A549 (cell line): ENCODE results near the gene GATAD2A. TPM values are rescaled to one million over a fixed set of nuclear protein-coding genes. Genes with fewer than 3 reads are reported as not detected.
A peak's percentile ranks its signal among the peaks of the same experiment; 100 is the strongest.
"Not testable (repeated sequence)": the region's sequence is repeated elsewhere in the genome, so short reads cannot be mapped to it uniquely, and the experiment has no call there.

Source experiments
- ATAC-seq, 2 experiments: fragments of 200-7000 bp in 1 of 2; fragments of >200 bp in 1 of 2; cut with Nextera tagmentation in 1 of 2; cut with Tn5 transposase in 1 of 2; 3 replicates each; pipeline versions ENCODE4 v1.8.0 to v1.9.1; 2018 to 2020; ENCODE audit warnings: mild to moderate bottlenecking in 1 of 2, moderate library complexity in 1 of 2
- CTCF ChIA-PET: fragments of 300-600 bp; sonication (Branson Sonifier 250); formaldehyde crosslinking; extraction: SDS; loops from one replicate; lab custom pipeline; 2021; ENCODE audit warnings: antibody characterized with exemption, inconsistent platforms; lab: Yijun Ruan, JAX
- POLR2A ChIA-PET: fragments of 350-600 bp; formaldehyde crosslinking; extraction: SDS; loops from one replicate; lab custom pipeline; 2021; ENCODE audit warnings: antibody characterized with exemption, inconsistent platforms; lab: Yijun Ruan, JAX
- DNase-seq, 2 experiments: peaks; one replicate each; pipeline versions ENCODE4 v3.0.0 to v3.0.0-alpha.2; 2011 to 2016; ENCODE audit warnings: low read depth in 1 of 2, low spot score in 1 of 2
- FAIRE-seq: peaks from 2 replicates; lab custom pipeline; 2011; peaks lifted over from hg19 to GRCh38; lab: Jason Lieb, UNC
- H3K27ac ChIP-seq, 2 experiments: fragments of >200 bp; sonication (Bioruptor Twin); formaldehyde crosslinking; 3 replicates each; pipeline ENCODE4 v1.5.1; 2016 to 2017
- H3K4me1 ChIP-seq: fragments of >200 bp; sonication (Bioruptor Twin); formaldehyde crosslinking; 3 replicates; pipeline ENCODE4 v1.6.1; 2016
- H3K4me2 ChIP-seq: fragments of >200 bp; sonication (Bioruptor Twin); formaldehyde crosslinking; 3 replicates; pipeline ENCODE4 v1.6.1; 2016
- H3K4me3 ChIP-seq: fragments of >200 bp; sonication (Bioruptor Twin); formaldehyde crosslinking; 3 replicates; pipeline ENCODE4 v1.5.1; 2016
- H3K9me3 ChIP-seq: fragments of >200 bp; sonication (Bioruptor Twin); formaldehyde crosslinking; 3 replicates; pipeline ENCODE4 v1.6.1; 2016
- BCL3 ChIP-seq: fragments of >200 bp; sonication (Bioruptor Twin); formaldehyde crosslinking; IDR thresholded peaks from 3 replicates; pipeline ENCODE4 v1.6.1; 2016
- BHLHE40 ChIP-seq: IDR thresholded peaks from 2 replicates; pipeline ENCODE4 v1.6.1; 2012; ENCODE audit warnings: low read depth, low read length, inconsistent platforms
- CHD2 ChIP-seq: fragments of 150-350 bp; IDR thresholded peaks from 2 replicates; pipeline ENCODE4 v1.6.1; 2014; ENCODE audit warnings: low read length; ENCODE audit not compliant: partially characterized antibody
- ESRRA ChIP-seq: fragments of 150-350 bp; IDR thresholded peaks from 2 replicates; pipeline ENCODE4 v1.6.1; 2014; ENCODE audit warnings: mild to moderate bottlenecking, low read length, borderline replicate concordance
- HEYL ChIP-seq: fragments of 250-450 bp; sonication (Bioruptor Pico); IDR thresholded peaks from 2 replicates; pipeline ENCODE4 v1.8.0; 2021; ENCODE audit warnings: mild to moderate bottlenecking, moderate library complexity
- KDM5A ChIP-seq: fragments of 200-600 bp; sonication (generic); IDR thresholded peaks from 2 replicates; pipeline ENCODE4 v1.6.1; 2016; ENCODE audit warnings: antibody characterized with exemption, mild to moderate bottlenecking
- MAFK ChIP-seq: fragments of 450-650 bp; IDR thresholded peaks from 2 replicates; pipeline ENCODE4 v1.6.1; 2014; ENCODE audit not compliant: partially characterized antibody
- NPAS2 ChIP-seq: fragments of 250-450 bp; sonication (Bioruptor Pico); IDR thresholded peaks from 2 replicates; pipeline ENCODE4 v1.8.0; 2022; ENCODE audit warnings: mild to moderate bottlenecking, moderate library complexity, borderline replicate concordance
- POLR2A ChIP-seq: IDR thresholded peaks from 2 replicates; pipeline ENCODE4 v1.6.1; 2012; ENCODE audit warnings: mild to moderate bottlenecking, low read length
- POLR2AphosphoS2 ChIP-seq: conservative IDR thresholded peaks from 2 replicates; pipeline ENCODE4 v1.6.1; 2012; ENCODE audit warnings: low read length, improper control_type of control experiment, inconsistent platforms
- RAD21 ChIP-seq, 2 experiments: fragments of >200 bp in 1 of 2; sonication (Bioruptor Twin) in 1 of 2; formaldehyde crosslinking in 1 of 2; IDR thresholded peaks in 1 of 2; conservative IDR thresholded peaks in 1 of 2; 2 replicates in 1 of 2; 3 replicates in 1 of 2; pipeline ENCODE4 v1.6.1; 2012 to 2018; ENCODE audit warnings: inconsistent platforms in 1 of 2
- RCOR1 ChIP-seq: fragments of 150-350 bp; IDR thresholded peaks from 2 replicates; pipeline ENCODE4 v1.6.1; 2014; ENCODE audit warnings: antibody characterized with exemption, low read length, low read depth
- WGBS: methylation state at CpG from one replicate; pipeline ENCODE4 v1.1.6; 2017; ENCODE audit errors: missing lambda C conversion rate; 5-methylcytosine and 5-hydroxymethylcytosine counted together
- polyA plus RNA-seq, 4 experiments: library from polyadenylated mRNA; depleted of rRNA in 3 of 4; stranded (reverse); fragments of >200 nt; fragmentation: RNase III in 1 of 4; extraction: RNeasy Plus Mini Kit Qiagen cat#74134 plus additional on column Dnase treatment in 1 of 4; gene quantifications; 2 replicates in 3 of 4; 3 replicates in 1 of 4; pipeline ENCODE4 v1.2.3, GENCODE V29; 2011 to 2017

Gene GATAD2A
- polyA plus RNA-seq, 2 of the 4 experiments (the other 2 are of a cell fraction): 25.2 to 28.9 TPM

- Histone ChIP-seq H3K9me3 (no peaks in the 10 kb centered on the region), H3K4me3 (peak overlapping the region; percentile 80), H3K4me2 (peak overlapping the region; percentile 97), H3K4me1 (peaks cover 10% of the 10 kb centered on the region; the same call in 1 of the 3 replicates), H3K27ac (peak overlapping the region; percentile 85 to 98)
- ChIA-PET POLR2A (interaction anchor here (0.7 to 1.4 kb wide), 6 partner anchors 11 to 130 kb away, joined by 3 to 14 read pairs (median 6); partner anchors contain the start of genes GATAD2A, NDUFA13 and TSSK6), CTCF (interaction anchor here (0.9 to 1.7 kb wide), 2 partner anchors 20 to 104 kb away, joined by 3 to 7 read pairs; no protein-coding TSS in a partner anchor)
- 10% methylated on average over 20 of the region's 75 CpGs for WGBS
- no peak for DNase-seq
- peak; percentile 67 for TF ChIP-seq POLR2A
- TF ChIP-seq NPAS2 (CRISPR knock-in tag): no peak
- no peak for FAIRE-seq
- ATAC-seq: peak in 1 of 2 experiments; percentile 48; a peak in 2 of 6 replicates
Measured at GRCh38 chr19:19385896-19386869, 19.3 kb upstream of the GATAD2A start.

- WGBS: 87% methylated on average over 5 of the region's 5 CpGs
- CTCF ChIA-PET: interaction anchor here (1.1 kb wide), 1 partner anchor 12 kb away, joined by 3 read pairs; no protein-coding TSS in a partner anchor
- peak overlapping the region in 1 of 2 experiments; percentile 98; a peak in 3 of 6 replicates for H3K27ac ChIP-seq
Measured at GRCh38 chr19:19387108-19387507, 18.4 kb upstream of the GATAD2A start.

GRCh38 chr19:19388568-19389555 lies 16.6 kb upstream of the GATAD2A start:
- Histone ChIP-seq H3K4me1 (peaks cover 10% of the 10 kb centered on the region; the same call in 1 of the 3 replicates), H3K4me3 (no peak overlapping the region), H3K4me2 (no peak overlapping the region), H3K9me3 (no peaks in the 10 kb centered on the region), H3K27ac (no peak overlapping the region)
- FAIRE-seq (no peak), ATAC-seq (no peak), DNase-seq (no peak)
- ChIA-PET POLR2A (interaction anchor here (0.9 kb wide), 1 partner anchor 16 kb away, joined by 3 read pairs; the partner anchor contains the start of gene GATAD2A), CTCF (no interaction called here)
- 78% methylated on average over 12 of the region's 13 CpGs for WGBS
- TF ChIP-seq BHLHE40 (no peak), RAD21 (conservative IDR thresholded peaks at IDR 0.05 in 1 of 2, IDR thresholded peaks at IDR 0.05 in 1 of 2) (no peak), NPAS2 (CRISPR knock-in tag) (no peak), RCOR1 (no peak), POLR2AphosphoS2 (no peak), HEYL (no peak), BCL3 (no peak), ESRRA (no peak)

More at GRCh38 chr19:19387108-19387507, 18.4 kb upstream of the GATAD2A start:
- no peaks in the 10 kb centered on the region for H3K9me3 ChIP-seq
- peak overlapping the region; percentile 80; the same call in 1 of the 3 replicates for H3K4me3 ChIP-seq
- POLR2A ChIA-PET: no interaction called here
- H3K4me2 ChIP-seq: peak overlapping the region; percentile 97
- DNase-seq (no peak), FAIRE-seq (no peak), ATAC-seq (no peak)
- TF ChIP-seq RAD21 (conservative IDR thresholded peaks at IDR 0.05 in 1 of 2, IDR thresholded peaks at IDR 0.05 in 1 of 2) (no peak), KDM5A (no peak), BHLHE40 (no peak), CHD2 (no peak), MAFK (no peak)
- peaks cover 10% of the 10 kb centered on the region; the same call in 1 of the 3 replicates for H3K4me1 ChIP-seq

DNA sequence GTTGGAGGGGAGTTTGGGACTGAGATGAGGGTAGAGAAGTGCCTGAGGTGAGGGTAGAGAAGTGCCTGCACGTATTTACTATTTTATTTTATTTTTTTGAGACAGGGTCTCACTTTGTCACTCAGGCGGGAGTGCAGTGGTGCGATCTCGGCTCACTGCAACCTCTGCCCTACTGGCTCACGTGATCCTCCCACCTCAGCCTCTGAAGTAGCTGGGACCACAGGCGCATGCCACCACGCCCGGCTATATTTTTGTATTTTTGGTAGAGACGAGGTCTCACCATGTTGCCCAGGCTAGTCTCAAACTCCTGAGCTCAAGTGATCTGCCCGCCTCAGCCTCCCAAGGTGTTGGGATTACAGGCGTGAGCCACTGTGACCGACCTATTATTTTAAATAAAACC lies 15.8 kb upstream of the GATAD2A start:
- 92% methylated on average over 12 of the region's 12 CpGs for WGBS
- FAIRE-seq, DNase-seq: not testable (repeated sequence)

DNA sequence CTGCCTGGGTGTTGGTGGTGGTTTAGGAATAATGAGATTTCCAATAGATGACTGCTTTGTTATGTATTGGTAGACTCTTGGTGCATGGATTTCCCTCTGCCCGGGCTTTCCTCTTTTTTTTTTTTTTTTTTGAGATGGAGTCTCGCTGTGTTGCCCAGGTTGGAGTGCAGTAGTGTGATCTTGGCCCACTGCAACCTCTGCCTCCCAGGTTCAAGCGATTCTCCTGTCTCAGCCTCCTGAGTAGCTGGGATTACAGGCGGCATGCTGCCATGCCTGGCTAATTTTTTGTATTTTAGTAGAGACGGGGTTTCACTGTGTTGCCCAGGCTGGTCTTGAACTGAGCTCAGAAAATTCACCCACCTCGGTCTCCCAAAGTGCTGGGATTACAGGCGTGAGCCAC lies 11.1 kb upstream of the GATAD2A start:
- H3K27ac ChIP-seq, CTCF ChIA-PET, ATAC-seq, DNase-seq, FAIRE-seq, H3K4me2 ChIP-seq, H3K9me3 ChIP-seq, POLR2A ChIA-PET, H3K4me3 ChIP-seq, H3K4me1 ChIP-seq: not testable (repeated sequence)
- 95% methylated on average over 7 of the region's 7 CpGs for WGBS

More for the DNA sequence above, 15.8 kb upstream of the GATAD2A start:
- H3K9me3 ChIP-seq, H3K27ac ChIP-seq, ATAC-seq, CTCF ChIA-PET, H3K4me3 ChIP-seq, H3K4me2 ChIP-seq, H3K4me1 ChIP-seq: not testable (repeated sequence)
- POLR2A ChIA-PET: interaction anchor here (0.9 kb wide), 1 partner anchor 16 kb away, joined by 3 read pairs; the partner anchor contains the start of gene GATAD2A
